Measurements from ENCODE around the gene STXBP3. TPM values are rescaled to one million over a fixed set of nuclear protein-coding genes. Genes with fewer than 3 reads are reported as not detected.
A peak's percentile ranks its signal among the peaks of the same experiment; 100 is the strongest.

The STXBP3 gene
- total and polyA plus RNA-seq, 2 of the 13 experiments (the other 11 are each of a cell fraction or from before 2014, with no cell fraction given) = 13.0 to 20.8 TPM

- CTCF ChIA-PET (ENCODE audit: low intra/inter-chr PET ratio, low total read pairs) = no interaction called here
- TF ChIP-seq ZNF780A (CRISPR knock-in tag; IDR thresholded peaks at IDR 0.05) (no peak), SIN3A (IDR thresholded peaks at IDR 0.05; ENCODE audit: borderline replicate concordance, low read depth, low read length) (0 out of 2 replicates have a peak, but pooled peaks have one; percentile 24), ZSCAN29 (CRISPR knock-in tag; conservative IDR thresholded peaks at IDR 0.05) (0 out of 2 replicates have a peak, but pooled peaks have one; percentile 1), ZNF776 (CRISPR knock-in tag; IDR thresholded peaks at IDR 0.05) (no peak), ZNF432 (CRISPR knock-in tag; IDR thresholded peaks at IDR 0.05; ENCODE audit: borderline replicate concordance) (no peak), TBX2 (CRISPR knock-in tag; IDR thresholded peaks at IDR 0.05; ENCODE audit: borderline replicate concordance) (no peak), CREB1 (IDR thresholded peaks at IDR 0.05) (no peak), CREB1 (CRISPR knock-in tag; IDR thresholded peaks at IDR 0.05) (peak; percentile 22; the same call in 1 of the 2 replicates), NR2C2 (CRISPR knock-in tag; IDR thresholded peaks at IDR 0.05; ENCODE audit: borderline replicate concordance) (no peak), SP4 (CRISPR knock-in tag; IDR thresholded peaks at IDR 0.05) (no peak; the same call in 1 of the 2 replicates), ZBTB33 (CRISPR knock-in tag; IDR thresholded peaks at IDR 0.05) (no peak), GABPA (IDR thresholded peaks at IDR 0.05; ENCODE audit: low read depth, low read length) (peak; percentile 30; the same call in 1 of the 2 replicates), GABPA (CRISPR knock-in tag; IDR thresholded peaks at IDR 0.05; ENCODE audit: low read depth) (peak; percentile 73), SAP130 (CRISPR knock-in tag; IDR thresholded peaks at IDR 0.05; ENCODE audit: low read depth) (peak; percentile 53), ELF4 (CRISPR knock-in tag; IDR thresholded peaks at IDR 0.05; ENCODE audit: borderline replicate concordance) (0 out of 2 replicates have a peak, but pooled peaks have one; percentile 48), POLR2A (IDR thresholded peaks at IDR 0.05; ENCODE audit: insufficient read depth in 1 of 2, low read depth in 2 of 2, low read length in 2 of 2) (peak; percentile 44 to 64; a peak in 3 of 4 replicates), ZNF576 (CRISPR knock-in tag; IDR thresholded peaks at IDR 0.05) (no peak), NFE2 (CRISPR knock-in tag; IDR thresholded peaks at IDR 0.05) (no peak), ASH2L (IDR thresholded peaks at IDR 0.05; ENCODE audit: insufficient read length, low read depth, low read length) (peak; percentile 43), ZNF335 (CRISPR knock-in tag; IDR thresholded peaks at IDR 0.05) (0 out of 2 replicates have a peak, but pooled peaks have one; percentile 9), MAFF (IDR thresholded peaks at IDR 0.05; ENCODE audit: low read depth, low read length) (0 out of 2 replicates have a peak, but pooled peaks have one; percentile 19), ELF1 (CRISPR knock-in tag; IDR thresholded peaks at IDR 0.05) (peak; percentile 44; the same call in 1 of the 2 replicates), ZNF331 (CRISPR knock-in tag; IDR thresholded peaks at IDR 0.05) (no peak)
- TF ChIP-seq, protein P1, sequence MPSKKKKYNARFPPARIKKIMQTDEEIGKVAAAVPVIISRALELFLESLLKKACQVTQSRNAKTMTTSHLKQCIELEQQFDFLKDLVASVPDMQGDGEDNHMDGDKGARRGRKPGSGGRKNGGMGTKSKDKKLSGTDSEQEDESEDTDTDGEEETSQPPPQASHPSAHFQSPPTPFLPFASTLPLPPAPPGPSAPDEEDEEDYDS (CRISPR knock-in tag; IDR thresholded peaks at IDR 0.05) = peak; percentile 61
Observed at GRCh38 chr1:108747171-108747850, 837 bp downstream of the STXBP3 start.

More at GRCh38 chr1:108747171-108747850, 837 bp downstream of the STXBP3 start:
- in situ Hi-C loops (cut with HindIII; ENCODE audit: extremely low pct_ligation_motif_present, low pct_unique_long_range_greater_than_20kb) (no loop called here), intact Hi-C loops (cut with micrococcal nuclease; ENCODE audit: unreplicated experiment) (no loop called here)
- H3K36me3 ChIP-seq (replicated peaks in 1 of 2; ENCODE audit: control insufficient read depth in 1 of 2, insufficient read depth in 2 of 2, low read length in 2 of 2) = no peaks in the 10 kb centered on the region; a peak in 2 of 5 replicates
- POLR2A ChIA-PET = interaction anchor here (0.7 to 1.0 kb wide), 3 partner anchors 13 to 295 kb away, joined by 3 to 9 read pairs (median 3); partner anchors contain the start of genes PRPF38B and WDR47
- H3K9ac ChIP-seq (ENCODE audit: insufficient read depth, low read depth, low read length) = peak overlapping the region; percentile 94
- H3K4me2 ChIP-seq (ENCODE audit: low read depth, low read length) = peak overlapping the region; percentile 77
- peak overlapping the region; percentile 91 for H3K27ac ChIP-seq (ENCODE audit: extremely low read length, insufficient read depth, low read length)
- H4K20me1 ChIP-seq (ENCODE audit: insufficient read depth, low read length) = no peaks in the 10 kb centered on the region
- DNase-seq (ENCODE audit: low spot score) = peak; percentile 79
- BruUV-seq (replicated peaks) = TSS peak; percentile 79
- peak; percentile 93 for ATAC-seq
- H3K4me3 ChIP-seq (replicated peaks in 1 of 3; ENCODE audit: insufficient read depth in 1 of 3, low read depth in 2 of 3, low read length in 3 of 3) = peak overlapping the region; percentile 80 to 99 (median 90)
- H3K79me2 ChIP-seq (ENCODE audit: insufficient read depth, low read length) = peaks cover 8% of the 10 kb centered on the region
- peak; percentile 77 for FAIRE-seq
- 0 out of 5 replicates have a peak, but pooled peaks cover 0 to 5% of the 10 kb centered on the region in 2 experiments for H3K27me3 ChIP-seq (ENCODE audit: control insufficient read depth in 1 of 2, insufficient read depth in 2 of 2, low read length in 2 of 2)
- no peak overlapping the region for H2AFZ ChIP-seq (ENCODE audit: low read length)
- H3K4me1 ChIP-seq (ENCODE audit: insufficient read depth, low read length) = peaks cover 14% of the 10 kb centered on the region
- H3K9me3 ChIP-seq (ENCODE audit: low read length) = no peaks in the 10 kb centered on the region
- 2% methylated on average over 15 of the region's 15 CpGs for WGBS (ENCODE audit: low lambda C conversion rate)
